Vagina (tissue), 2 donors: Measurements from ENCODE around the gene TNPO3. TPM values are rescaled to one million over a fixed set of nuclear protein-coding genes. Genes with fewer than 3 reads are reported as not detected.

ENCODE experiments used
- DNase-seq, 2 donors: peaks; one replicate each; pipeline ENCODE4 v3.0.0-alpha.2; 2017; ENCODE audit errors: extremely low spot score in 2 of 2
- H3K27ac ChIP-seq: fragments of 200-600 bp; sonication (generic); one replicate; pipeline ENCODE4 v1.5.1; 2019
- H3K27me3 ChIP-seq: fragments of 200-600 bp; sonication (generic); one replicate; pipeline ENCODE4 v1.5.1; 2019
- H3K36me3 ChIP-seq, 2 donors: fragments of 200-600 bp; sonication (generic); one replicate each; pipeline ENCODE4 v1.5.1; 2017 to 2019
- H3K4me1 ChIP-seq: fragments of 200-600 bp; sonication (generic); one replicate; pipeline ENCODE4 v1.5.1; 2019
- H3K4me3 ChIP-seq, 2 donors: fragments of 200-600 bp; sonication (generic); 1 replicate in 1 of 2; 2 replicates in 1 of 2; pipeline ENCODE4 v1.5.1; 2016 to 2019
- H3K9me3 ChIP-seq: fragments of 200-600 bp; sonication (generic); one replicate; pipeline ENCODE4 v1.5.1; 2019
- CTCF ChIP-seq, 3 experiments: fragments of 450-650 bp in 2 of 3; fragments of 200-600 bp in 1 of 3; sonication (generic) in 1 of 3; IDR thresholded peaks; one replicate each; pipeline ENCODE4 v1.5.1; 2017 to 2019; ENCODE audit warnings: antibody characterized with exemption in 3 of 3, mild to moderate bottlenecking in 2 of 3, moderate library complexity in 2 of 3
- POLR2A ChIP-seq, 2 donors: fragments of 450-650 bp; IDR thresholded peaks; one replicate each; pipeline ENCODE4 v1.6.1; 2017; ENCODE audit warnings: antibody characterized with exemption in 2 of 2, mild to moderate bottlenecking in 2 of 2, moderate library complexity in 2 of 2
- POLR2AphosphoS5 ChIP-seq, 2 donors: sonication (generic); formaldehyde crosslinking; IDR thresholded peaks; one replicate each; pipeline ENCODE4 v1.9.0; 2017; ENCODE audit warnings: antibody characterized with exemption in 2 of 2, mild to moderate bottlenecking in 2 of 2, low read depth in 1 of 2; ENCODE audit not compliant: insufficient read depth in 1 of 2
- intact Hi-C: fragments of 100-400 bp; cut with DNase I; formaldehyde crosslinking; loops from one replicate; pipeline ENCODE4 v1.15.1; 2023
- total RNA-seq: library from RNA; depleted of rRNA; stranded (reverse); fragments of >200 nt; gene quantifications from one replicate; pipeline ENCODE4 v1.2.3, GENCODE V29; 2016

TNPO3 gene
- total RNA-seq, 1 donor from 2014 or later = 33.9 TPM

- no peaks in the 10 kb centered on the region for H3K9me3 ChIP-seq
- peaks cover 0 to 11% of the 10 kb centered on the region in 2 donors for H3K36me3 ChIP-seq
- no peak overlapping the region for H3K27ac ChIP-seq
- TF ChIP-seq CTCF (IDR thresholded peaks at IDR 0.05) (no peak), POLR2A (IDR thresholded peaks at IDR 0.05) (no peak), POLR2AphosphoS5 (IDR thresholded peaks at IDR 0.05; ENCODE audit: insufficient read depth in 1 of 2, low read depth in 1 of 2) (no peak)
- no peaks in the 10 kb centered on the region for H3K27me3 ChIP-seq
- intact Hi-C loops = no loop called here
- H3K4me3 ChIP-seq = no peak overlapping the region
- no peaks in the 10 kb centered on the region for H3K4me1 ChIP-seq
- no peak for DNase-seq
Measured at GRCh38 chr7:128948312-128948973, 106.5 kb downstream of the TNPO3 start.

DNA sequence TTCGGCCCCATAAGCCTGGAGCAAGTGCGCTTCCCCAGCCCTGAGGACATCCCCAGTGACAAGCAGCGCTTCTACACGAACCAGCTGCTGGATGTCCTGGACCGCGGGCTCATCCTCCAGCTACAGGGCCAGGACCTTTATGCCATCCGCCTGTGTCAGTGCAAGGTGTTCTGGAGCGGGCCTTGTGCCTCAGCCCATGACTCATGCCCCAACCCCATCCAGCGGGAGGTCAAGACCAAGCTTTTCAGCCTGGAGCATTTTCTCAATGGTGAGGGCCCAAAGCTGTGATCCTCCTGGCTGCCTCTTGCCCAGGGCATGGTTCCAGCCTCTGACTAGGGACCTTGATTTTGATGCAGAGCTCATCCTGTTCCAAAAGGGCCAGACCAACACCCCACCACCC is 107.1 kb downstream of the TNPO3 start:
- DNase-seq = no peak
- no peak overlapping the region for H3K27ac ChIP-seq
- no peaks in the 10 kb centered on the region for H3K9me3 ChIP-seq
- no peak for TF ChIP-seq CTCF (IDR thresholded peaks at IDR 0.05)
- H3K4me1 ChIP-seq = no peaks in the 10 kb centered on the region
- H3K4me3 ChIP-seq = no peak overlapping the region
- intact Hi-C loops = no loop called here
- H3K36me3 ChIP-seq = peaks cover 0 to 7% of the 10 kb centered on the region in 2 donors
- H3K27me3 ChIP-seq = no peaks in the 10 kb centered on the region

- TF ChIP-seq POLR2AphosphoS5 (IDR thresholded peaks at IDR 0.05; ENCODE audit: insufficient read depth in 1 of 2, low read depth in 1 of 2) = no peak
- no peak for TF ChIP-seq CTCF (IDR thresholded peaks at IDR 0.05)
- TF ChIP-seq POLR2A (IDR thresholded peaks at IDR 0.05) = no peak
- no peak for DNase-seq
- Histone ChIP-seq H3K4me1 (no peaks in the 10 kb centered on the region), H3K36me3 (peaks cover 0 to 5% of the 10 kb centered on the region in 2 donors), H3K4me3 (no peak overlapping the region), H3K9me3 (no peaks in the 10 kb centered on the region), H3K27ac (no peak overlapping the region), H3K27me3 (no peaks in the 10 kb centered on the region)
- intact Hi-C loops = no loop called here
Measured at GRCh38 chr7:128946936-128947830, 107.7 kb downstream of the TNPO3 start.

GRCh38 chr7:128945668-128946366 is 109.1 kb downstream of the TNPO3 start:
- Histone ChIP-seq H3K27me3 (no peaks in the 10 kb centered on the region), H3K9me3 (no peaks in the 10 kb centered on the region), H3K4me1 (no peaks in the 10 kb centered on the region), H3K27ac (no peak overlapping the region), H3K4me3 (no peak overlapping the region), H3K36me3 (no peaks in the 10 kb centered on the region)
- TF ChIP-seq POLR2AphosphoS5 (IDR thresholded peaks at IDR 0.05; ENCODE audit: insufficient read depth in 1 of 2, low read depth in 1 of 2) (no peak), POLR2A (IDR thresholded peaks at IDR 0.05) (no peak), CTCF (IDR thresholded peaks at IDR 0.05) (no peak)
- peak in 1 of 2 donors; percentile 79 for DNase-seq
- intact Hi-C loops = no loop called here
